HCT116 (cell line): Measurements from ENCODE around the gene ARHGEF25. TPM values are rescaled to one million over a fixed set of nuclear protein-coding genes. Genes with fewer than 3 reads are reported as not detected.
"Not testable (repeated sequence)": the region's sequence is repeated elsewhere in the genome, so short reads cannot be mapped to it uniquely, and the experiment has no call there.

Experiments
- ATAC-seq: fragments of 200-7000 bp; cut with Tn5 transposase; 2 replicates; pipeline ENCODE4 v1.9.1; 2020; ENCODE audit warnings: mild to moderate bottlenecking, moderate library complexity
- BruUV-seq: library from RNA; stranded (reverse); fragments of 400-500 nt; replicated peaks from 2 replicates; lab custom pipeline; 2021; lab: Mats Ljungman, UMichigan
- CTCF ChIA-PET: fragments of 300-600 bp; sonication (Branson Sonifier 250); formaldehyde crosslinking; loops from one replicate; lab custom pipeline; 2021; ENCODE audit warnings: antibody characterized with exemption; lab: Charles Lee
- POLR2A ChIA-PET: fragments of 300-600, 350-600 bp; sonication (Branson Sonifier 250); formaldehyde crosslinking; loops from one replicate; lab custom pipeline; 2021; ENCODE audit warnings: antibody characterized with exemption; lab: Charles Lee
- RAD21 ChIA-PET, 2 experiments: fragments of 300-600 bp; sonication (Branson Sonifier 250); formaldehyde crosslinking; loops; one replicate each; lab custom pipeline; 2023; ENCODE audit warnings: low total read pairs in 2 of 2; ENCODE audit not compliant: uncharacterized antibody in 2 of 2, unreplicated experiment in 2 of 2, low non-redundant PET in 1 of 2; lab: Charles Lee
- DNase-seq: peaks from one replicate; pipeline ENCODE4 v3.0.0-alpha.2; 2010; ENCODE audit warnings: low read depth, low spot score
- H2AFZ ChIP-seq: fragments of 200-600 bp; shearing (Covaris generic), sonication (generic); 2 replicates; pipeline ENCODE4 v1.6.1; 2017; ENCODE audit warnings: low read depth, mixed run types, mixed read lengths, antibody characterized with exemption, low read length; ENCODE audit not compliant: poor library complexity, severe bottlenecking
- H3K27ac ChIP-seq: 2 replicates; pipeline ENCODE4 v1.5.1; 2012; ENCODE audit warnings: low read depth, low read length
- H3K27me3 ChIP-seq: fragments of 200-600 bp; sonication (generic); 2 replicates; pipeline ENCODE4 v1.6.1; 2016; ENCODE audit warnings: mixed run types, low read length, mixed read lengths; ENCODE audit not compliant: insufficient read depth
- H3K36me3 ChIP-seq, 2 experiments: fragments of 200-500 bp in 1 of 2; fragments of 200-600 bp in 1 of 2; sonication (Bioruptor generic) in 1 of 2; sonication (generic) in 1 of 2; 2 replicates each; pipeline versions ENCODE4 v1.5.1 to v1.6.1; 2014 to 2016; ENCODE audit warnings: low read length in 2 of 2, inconsistent platforms in 1 of 2, mixed read lengths in 1 of 2, mixed run types in 1 of 2; ENCODE audit not compliant: insufficient read depth in 2 of 2, control insufficient read depth in 1 of 2
- H3K4me1 ChIP-seq, 2 experiments: fragments of 200-600 bp in 1 of 2; sonication (generic) in 1 of 2; 2 replicates each; pipeline versions ENCODE4 v1.5.1 to v1.6.1; 2012 to 2017; ENCODE audit warnings: low read length in 2 of 2, inconsistent platforms in 1 of 2, mild to moderate bottlenecking in 1 of 2, mixed read lengths in 1 of 2, mixed run types in 1 of 2, moderate library complexity in 1 of 2; ENCODE audit not compliant: insufficient read depth in 2 of 2, control insufficient read depth in 1 of 2
- H3K4me2 ChIP-seq: fragments of 200-600 bp; sonication (generic); 2 replicates; pipeline ENCODE4 v1.6.1; 2017; ENCODE audit warnings: mixed run types, low read length, mixed read lengths
- H3K4me3 ChIP-seq, 2 experiments: fragments of 200-600 bp in 1 of 2; sonication (generic) in 1 of 2; replicated peaks in 1 of 2; 2 replicates each; pipeline ENCODE4 v1.5.1; 2011 to 2016; ENCODE audit warnings: low read length in 2 of 2, control low read depth in 1 of 2, low read depth in 1 of 2, mild to moderate bottlenecking in 1 of 2, mixed read lengths in 1 of 2, mixed run types in 1 of 2
- H3K79me2 ChIP-seq: fragments of 200-600 bp; sonication (generic); 2 replicates; pipeline ENCODE4 v1.6.1; 2017; ENCODE audit warnings: mild to moderate bottlenecking, mixed run types, low read length, moderate library complexity, mixed read lengths; ENCODE audit not compliant: insufficient read depth
- H3K9ac ChIP-seq: fragments of 200-600 bp; sonication (generic); 2 replicates; pipeline ENCODE4 v1.6.1; 2016; ENCODE audit warnings: low read length, mixed read lengths
- H3K9me2 ChIP-seq: fragments of 200-600 bp; sonication (generic), shearing (Covaris generic); 2 replicates; pipeline ENCODE4 v1.6.1; 2017; ENCODE audit warnings: mixed run types, mild to moderate bottlenecking, moderate library complexity; ENCODE audit not compliant: insufficient read depth
- H3K9me3 ChIP-seq, 2 experiments: fragments of 200-500 bp in 1 of 2; fragments of 200-600 bp in 1 of 2; sonication (Bioruptor generic) in 1 of 2; sonication (generic) in 1 of 2; 2 replicates each; pipeline ENCODE4 v1.6.1; 2014 to 2017; ENCODE audit warnings: low read length in 2 of 2, mixed read lengths in 2 of 2, inconsistent platforms in 1 of 2, low read depth in 1 of 2, mild to moderate bottlenecking in 1 of 2, mixed run types in 1 of 2, moderate library complexity in 1 of 2; ENCODE audit not compliant: control insufficient read depth in 1 of 2, insufficient read depth in 1 of 2
- H4K20me1 ChIP-seq: fragments of 200-600 bp; sonication (generic), shearing (Covaris generic); 2 replicates; pipeline ENCODE4 v1.6.1; 2017; ENCODE audit warnings: mixed run types, mild to moderate bottlenecking, moderate library complexity; ENCODE audit not compliant: insufficient read depth
- ATF3 ChIP-seq: IDR thresholded peaks from 2 replicates; pipeline ENCODE4 v1.6.1; 2012
- CBX3 ChIP-seq: IDR thresholded peaks from 2 replicates; pipeline ENCODE4 v1.6.1; 2012; ENCODE audit warnings: low read depth
- CEBPB ChIP-seq: IDR thresholded peaks from 2 replicates; pipeline ENCODE4 v1.6.1; 2012; ENCODE audit warnings: low read depth
- EZH2 ChIP-seq: fragments of 200-600 bp; sonication (generic); IDR thresholded peaks from 2 replicates; pipeline ENCODE4 v1.6.1; 2017; ENCODE audit warnings: antibody characterized with exemption, mixed run types
- FOSL1 ChIP-seq: IDR thresholded peaks from 2 replicates; pipeline ENCODE4 v1.6.1; 2012; ENCODE audit warnings: low read depth
- JUND ChIP-seq: IDR thresholded peaks from 2 replicates; pipeline ENCODE4 v1.6.1; 2012
- MAX ChIP-seq: IDR thresholded peaks from 2 replicates; pipeline ENCODE4 v1.6.1; 2012
- RAD21 ChIP-seq: IDR thresholded peaks from 2 replicates; pipeline ENCODE4 v1.6.1; 2012; ENCODE audit warnings: low read depth, mild to moderate bottlenecking
- TCF7L2 ChIP-seq: IDR thresholded peaks from 2 replicates; pipeline ENCODE4 v1.7.0; 2011; ENCODE audit warnings: borderline replicate concordance, inconsistent platforms; ENCODE audit not compliant: insufficient read depth, insufficient read length; ENCODE audit errors: extremely low read depth
- YY1 ChIP-seq: IDR thresholded peaks from 2 replicates; pipeline ENCODE4 v1.6.1; 2011; ENCODE audit warnings: low read length, low read depth, moderate library complexity, mild to moderate bottlenecking; ENCODE audit not compliant: insufficient replicate concordance; ENCODE audit errors: extremely low read depth
- ZBTB33 ChIP-seq: IDR thresholded peaks from 2 replicates; pipeline ENCODE4 v1.6.1; 2011; ENCODE audit warnings: mild to moderate bottlenecking, low read length, moderate library complexity; ENCODE audit not compliant: insufficient replicate concordance; ENCODE audit errors: extremely low read depth
- ZNF274 ChIP-seq: fragments of 200-500 bp; sonication (Bioruptor generic); IDR thresholded peaks from 2 replicates; pipeline ENCODE4 v1.6.1; 2014; ENCODE audit warnings: mild to moderate bottlenecking, low read depth, low read length, inconsistent platforms
- intact Hi-C: fragments of 100-400 bp; cut with micrococcal nuclease; formaldehyde crosslinking; loops from 2 replicates; pipeline ENCODE4 v1.10.0; 2022
- total RNA-seq: library from RNA; stranded (reverse); gene quantifications from one replicate; pipeline ENCODE4 v1.2.1, GENCODE V29; 2021; ENCODE audit not compliant: unreplicated experiment
- TF ChIP-seq, protein P1 (sequence below): IDR thresholded peaks from 2 replicates; pipeline ENCODE4 v1.6.1; 2012; ENCODE audit warnings: low read depth

Gene ARHGEF25
- total RNA-seq, 1 experiment from 2014 or later: 3.6 TPM

DNA sequence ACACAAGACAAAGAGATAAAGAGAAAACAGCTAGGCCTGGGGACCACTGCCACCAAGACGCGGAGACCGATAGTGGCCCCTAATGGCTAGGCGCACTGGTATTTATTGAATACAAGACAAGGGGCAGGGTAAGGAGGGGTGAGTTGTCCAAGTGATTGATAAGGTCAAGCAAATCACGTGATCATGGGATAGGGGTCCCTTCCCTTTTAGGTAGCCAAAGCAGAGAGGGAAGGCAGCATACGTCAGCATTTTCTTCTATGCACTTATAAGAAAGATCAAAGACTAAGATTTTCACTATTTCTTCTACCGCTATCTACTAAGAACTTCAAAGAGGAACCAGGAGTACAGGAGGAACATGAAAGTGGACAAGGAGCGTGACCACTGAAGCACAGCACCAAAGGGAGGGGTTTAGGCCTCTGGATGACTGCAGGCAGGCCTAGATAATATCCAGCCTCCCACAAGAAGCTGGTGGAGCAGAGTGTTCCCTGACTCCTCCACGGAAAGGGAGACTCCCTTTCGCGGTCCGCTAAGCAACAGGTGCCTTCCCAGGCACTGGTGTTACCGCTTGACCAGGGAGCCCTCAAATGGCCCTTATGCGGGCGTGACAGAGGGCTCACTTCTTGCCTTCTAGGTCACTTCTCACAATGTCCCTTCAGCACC is 22.2 kb upstream of the ARHGEF25 start:
- CTCF ChIA-PET, H3K4me3 ChIP-seq, H3K36me3 ChIP-seq, H3K4me2 ChIP-seq, H3K27ac ChIP-seq, intact Hi-C loops, H2AFZ ChIP-seq, POLR2A ChIA-PET, H3K27me3 ChIP-seq, H3K9me3 ChIP-seq, H3K9me2 ChIP-seq, BruUV-seq, DNase-seq, ATAC-seq, H4K20me1 ChIP-seq, H3K9ac ChIP-seq: not testable (repeated sequence)
- RAD21 ChIA-PET: interaction anchor here in 1 of 2 experiments (0.7 kb wide), 1 partner anchor 72 kb away, joined by 6 read pairs; no protein-coding TSS in a partner anchor
- H3K4me1 ChIP-seq: peaks cover 6 to 18% of the 10 kb centered on the region in 2 experiments; a peak in 3 of 4 replicates
- H3K79me2 ChIP-seq: peaks cover 14% of the 10 kb centered on the region

GRCh38 chr12:57590479-57590863 is 20.8 kb upstream of the ARHGEF25 start:
- H3K9ac ChIP-seq: peak overlapping the region; percentile 81
- no peaks in the 10 kb centered on the region for H3K27me3 ChIP-seq
- H3K27ac ChIP-seq: peak overlapping the region; percentile 42
- peak; percentile 23 for ATAC-seq
- H3K36me3 ChIP-seq: peaks cover 0 to 5% of the 10 kb centered on the region in 2 experiments; a peak in 2 of 4 replicates
- TSS peak; percentile 87 for BruUV-seq
- H3K4me3 ChIP-seq: peak overlapping the region; percentile 94 to 95
- peaks cover 14% of the 10 kb centered on the region for H3K79me2 ChIP-seq
- DNase-seq: no peak
- H3K9me3 ChIP-seq: no peaks in the 10 kb centered on the region
- ChIA-PET RAD21 (no interaction called here), POLR2A (interaction anchor here (0.7 kb wide), 1 partner anchor 44 kb away, joined by 4 read pairs; the partner anchor contains the start of gene DCTN2), CTCF (no interaction called here)
- peak overlapping the region; percentile 66 for H2AFZ ChIP-seq
- H3K4me1 ChIP-seq: peaks cover 6 to 18% of the 10 kb centered on the region in 2 experiments; a peak in 3 of 4 replicates
- no peaks in the 10 kb centered on the region for H3K9me2 ChIP-seq
- peak overlapping the region; percentile 77 for H3K4me2 ChIP-seq
- H4K20me1 ChIP-seq: no peaks in the 10 kb centered on the region
- intact Hi-C loops: loop anchor here (2.0 kb wide), 1 partner anchor 42 kb away; the partner anchor contains the start of gene B4GALNT1
- TF ChIP-seq JUND: no peak
- TF ChIP-seq MAX: no peak
- TF ChIP-seq ZNF274: no peak
- no peak for TF ChIP-seq FOSL1
- TF ChIP-seq EZH2: no peak
- TF ChIP-seq, protein P1, sequence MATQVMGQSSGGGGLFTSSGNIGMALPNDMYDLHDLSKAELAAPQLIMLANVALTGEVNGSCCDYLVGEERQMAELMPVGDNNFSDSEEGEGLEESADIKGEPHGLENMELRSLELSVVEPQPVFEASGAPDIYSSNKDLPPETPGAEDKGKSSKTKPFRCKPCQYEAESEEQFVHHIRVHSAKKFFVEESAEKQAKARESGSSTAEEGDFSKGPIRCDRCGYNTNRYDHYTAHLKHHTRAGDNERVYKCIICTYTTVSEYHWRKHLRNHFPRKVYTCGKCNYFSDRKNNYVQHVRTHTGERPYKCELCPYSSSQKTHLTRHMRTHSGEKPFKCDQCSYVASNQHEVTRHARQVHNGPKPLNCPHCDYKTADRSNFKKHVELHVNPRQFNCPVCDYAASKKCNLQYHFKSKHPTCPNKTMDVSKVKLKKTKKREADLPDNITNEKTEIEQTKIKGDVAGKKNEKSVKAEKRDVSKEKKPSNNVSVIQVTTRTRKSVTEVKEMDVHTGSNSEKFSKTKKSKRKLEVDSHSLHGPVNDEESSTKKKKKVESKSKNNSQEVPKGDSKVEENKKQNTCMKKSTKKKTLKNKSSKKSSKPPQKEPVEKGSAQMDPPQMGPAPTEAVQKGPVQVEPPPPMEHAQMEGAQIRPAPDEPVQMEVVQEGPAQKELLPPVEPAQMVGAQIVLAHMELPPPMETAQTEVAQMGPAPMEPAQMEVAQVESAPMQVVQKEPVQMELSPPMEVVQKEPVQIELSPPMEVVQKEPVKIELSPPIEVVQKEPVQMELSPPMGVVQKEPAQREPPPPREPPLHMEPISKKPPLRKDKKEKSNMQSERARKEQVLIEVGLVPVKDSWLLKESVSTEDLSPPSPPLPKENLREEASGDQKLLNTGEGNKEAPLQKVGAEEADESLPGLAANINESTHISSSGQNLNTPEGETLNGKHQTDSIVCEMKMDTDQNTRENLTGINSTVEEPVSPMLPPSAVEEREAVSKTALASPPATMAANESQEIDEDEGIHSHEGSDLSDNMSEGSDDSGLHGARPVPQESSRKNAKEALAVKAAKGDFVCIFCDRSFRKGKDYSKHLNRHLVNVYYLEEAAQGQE: no peak
- TF ChIP-seq YY1: no peak
- no peak for TF ChIP-seq RAD21
- TF ChIP-seq CBX3: no peak
- TF ChIP-seq ATF3: no peak
- no peak for TF ChIP-seq ZBTB33
- no peak for TF ChIP-seq CEBPB
- no peak for TF ChIP-seq TCF7L2
